GM12878 (cell line): ENCODE data around the gene MPPED1. TPM values are rescaled to one million over a fixed set of nuclear protein-coding genes. Genes with fewer than 3 reads are reported as not detected.

ENCODE experiments used
- ATAC-seq: fragments of 200-7000 bp; cut with Tn5 transposase; 3 replicates; pipeline ENCODE4 v1.9.1; 2020; ENCODE audit warnings: mild to moderate bottlenecking, moderate library complexity
- BruUV-seq: library from RNA; stranded (reverse); fragments of 400-500 nt; replicated peaks from 2 replicates; lab custom pipeline; 2021; lab: Mats Ljungman, UMichigan
- CTCF ChIA-PET: fragments of 300-600 bp; sonication (Branson Sonifier 250); formaldehyde crosslinking; extraction: SDS; loops from one replicate; lab custom pipeline; 2021; ENCODE audit warnings: inconsistent platforms; lab: Yijun Ruan, JAX
- POLR2A ChIA-PET: fragments of 350-600 bp; formaldehyde crosslinking; extraction: SDS; loops from one replicate; lab custom pipeline; 2021; ENCODE audit warnings: inconsistent platforms; lab: Charles Lee
- RAD21 ChIA-PET: fragments of 300-600 bp; sonication (Branson Sonifier 250); formaldehyde crosslinking; loops from one replicate; lab custom pipeline; 2023; ENCODE audit warnings: antibody characterized with exemption; ENCODE audit not compliant: unreplicated experiment; lab: Charles Lee
- SMC1A ChIA-PET: fragments of 300-600 bp; sonication (Branson Sonifier 250); formaldehyde crosslinking; loops from one replicate; lab custom pipeline; 2023; ENCODE audit not compliant: unreplicated experiment, uncharacterized antibody; lab: Charles Lee
- DNase-seq: peaks from one replicate; pipeline ENCODE4 v3.0.0-alpha.2; 2011; ENCODE audit warnings: low read depth, low spot score
- FAIRE-seq: peaks from 3 replicates; lab custom pipeline; 2011; peaks lifted over from hg19 to GRCh38; lab: Jason Lieb, UNC
- H2AFZ ChIP-seq: 2 replicates; pipeline ENCODE4 v1.6.0; 2011; ENCODE audit warnings: low read depth, low read length, control low read depth; ENCODE audit not compliant: control insufficient read depth
- H3K27ac ChIP-seq: 2 replicates; pipeline ENCODE4 v1.5.1; 2011; ENCODE audit warnings: control low read depth; ENCODE audit not compliant: control insufficient read depth, insufficient read depth
- H3K27me3 ChIP-seq, 2 experiments: replicated peaks in 1 of 2; 2 replicates each; pipeline versions ENCODE4 v1.6.0 to v1.6.1; 2011; ENCODE audit warnings: low read length in 1 of 2; ENCODE audit not compliant: control insufficient read depth in 2 of 2, insufficient read depth in 2 of 2
- H3K36me3 ChIP-seq, 2 experiments: 2 replicates each; pipeline ENCODE4 v1.5.1; 2011; ENCODE audit warnings: low read length in 1 of 2; ENCODE audit not compliant: control insufficient read depth in 2 of 2, insufficient read depth in 2 of 2
- H3K4me1 ChIP-seq: 2 replicates; pipeline ENCODE4 v1.6.1; 2011; ENCODE audit warnings: mild to moderate bottlenecking, low read length, moderate library complexity, mixed read lengths; ENCODE audit not compliant: control insufficient read depth, insufficient read depth
- H3K4me2 ChIP-seq: 2 replicates; pipeline ENCODE4 v1.6.0; 2011; ENCODE audit warnings: control low read depth; ENCODE audit not compliant: control insufficient read depth, insufficient read depth
- H3K4me3 ChIP-seq: fragments of 200-600 bp; sonication (generic); 2 replicates; pipeline ENCODE4 v1.5.1; 2016
- H3K79me2 ChIP-seq: 2 replicates; pipeline ENCODE4 v1.6.0; 2011; ENCODE audit warnings: low read length; ENCODE audit not compliant: control insufficient read depth, insufficient read depth
- H3K9ac ChIP-seq: 2 replicates; pipeline ENCODE4 v1.8.0; 2011; ENCODE audit warnings: low read length, control low read depth, mixed read lengths; ENCODE audit not compliant: control insufficient read depth, insufficient read depth
- H3K9me3 ChIP-seq: replicated peaks from 3 replicates; pipeline ENCODE4 v1.5.1; 2011; ENCODE audit warnings: mild to moderate bottlenecking, low read length; ENCODE audit not compliant: control insufficient read depth, insufficient read depth
- H4K20me1 ChIP-seq: 2 replicates; pipeline ENCODE4 v1.6.0; 2011; ENCODE audit not compliant: control insufficient read depth, insufficient read depth
- CEBPZ ChIP-seq: fragments of 150-350 bp; IDR thresholded peaks from 2 replicates; pipeline ENCODE4 v1.6.1; 2016; ENCODE audit warnings: low read depth, low read length
- ETV6 ChIP-seq, 2 experiments: fragments of 450-650 bp in 1 of 2; IDR thresholded peaks in 1 of 2; conservative IDR thresholded peaks in 1 of 2; 2 replicates each; pipeline ENCODE4 v1.6.1; 2014; ENCODE audit warnings: antibody characterized with exemption in 1 of 2, borderline replicate concordance in 1 of 2, low read depth in 1 of 2, mild to moderate bottlenecking in 1 of 2, moderate library complexity in 1 of 2
- PAX8 ChIP-seq: fragments of 450-650 bp; IDR thresholded peaks from 2 replicates; pipeline ENCODE4 v1.6.1; 2017; ENCODE audit warnings: mild to moderate bottlenecking, moderate library complexity
- RBBP5 ChIP-seq: fragments of 200-600 bp; sonication (generic); conservative IDR thresholded peaks from 2 replicates; pipeline ENCODE4 v1.6.1; 2016
- SREBF2 ChIP-seq: IDR thresholded peaks from 2 replicates; pipeline ENCODE4 v1.6.1; 2012; ENCODE audit warnings: mild to moderate bottlenecking, low read length
- SRF ChIP-seq, 2 experiments: IDR thresholded peaks; 2 replicates each; pipeline ENCODE4 v1.6.1; 2011; ENCODE audit warnings: low read depth in 2 of 2, low read length in 2 of 2, mild to moderate bottlenecking in 1 of 2, moderate library complexity in 1 of 2
- TAF1 ChIP-seq: IDR thresholded peaks from 2 replicates; pipeline ENCODE4 v1.6.1; 2011; ENCODE audit warnings: mild to moderate bottlenecking, low read depth, low read length, borderline replicate concordance
- ZNF217 ChIP-seq: fragments of 450-650 bp; IDR thresholded peaks from 2 replicates; pipeline ENCODE4 v1.6.1; 2017; ENCODE audit warnings: antibody characterized with exemption, mild to moderate bottlenecking
- ZNF24 ChIP-seq: fragments of 450-650 bp; IDR thresholded peaks from 2 replicates; pipeline ENCODE4 v1.6.1; 2017; ENCODE audit warnings: antibody characterized with exemption, mild to moderate bottlenecking
- WGBS: methylation state at CpG from one replicate; pipeline ENCODE4 v1.1.6; 2016; ENCODE audit warnings: low lambda C conversion rate; ENCODE audit not compliant: insufficient replicate concordance, insufficient coverage; ENCODE audit errors: missing lambda C conversion rate; 5-methylcytosine and 5-hydroxymethylcytosine counted together
- in situ Hi-C: fragments of 300-500 bp; cut with MboI; formaldehyde crosslinking; loops from 9 replicates; pipeline ENCODE4 v1.14.3; 2018; ENCODE audit warnings: mixed read lengths
- intact Hi-C: fragments of 100-400 bp; cut with micrococcal nuclease; formaldehyde crosslinking; loops from one replicate; pipeline ENCODE4 v1.14.2; 2022; ENCODE audit not compliant: unreplicated experiment
- polyA plus RNA-seq, 11 experiments: library from polyadenylated mRNA; depleted of rRNA in 4 of 11; unstranded in 6 of 11; stranded (reverse) in 5 of 11; fragments of >200 nt; fragmentation: Nextera tagmentation in 4 of 11; fragmentation: Illumina TruSeq in 1 of 11; extraction: Ambion mirVana in 4 of 11; extraction: Trizol in 1 of 11; gene quantifications; 1 replicate in 1 of 11; 2 replicates in 10 of 11; pipeline versions ENCODE4 v1.2.1 to v1.2.3, GENCODE V29; 2011 to 2016; ENCODE audit warnings: inconsistent platforms in 2 of 11, missing spikeins in 2 of 11, low read depth in 1 of 11
- total RNA-seq, 4 experiments: library from RNA; depleted of rRNA in 3 of 4; stranded (reverse); fragments of >200 nt in 3 of 4; fragmentation: Illumina TruSeq in 1 of 4; extraction: Trizol in 1 of 4; gene quantifications; 2 replicates each; pipeline versions ENCODE4 v1.2.1 to v1.2.3, GENCODE V29; 2013 to 2021
- TF ChIP-seq, protein P1 (sequence below): fragments of 450-650 bp; IDR thresholded peaks from 2 replicates; pipeline ENCODE4 v1.6.1; 2017; ENCODE audit warnings: low read depth, mild to moderate bottlenecking, moderate library complexity

Gene MPPED1
- total and polyA plus RNA-seq, 10 of the 15 experiments (the other 5 are each of a cell fraction or from before 2014, with no cell fraction given): 0.11 TPM; not detected in 9

- no peaks in the 10 kb centered on the region for H3K79me2 ChIP-seq
- H3K27me3 ChIP-seq: peaks cover 0 to 4% of the 10 kb centered on the region in 2 experiments; a peak in 2 of 4 replicates
- no peak overlapping the region for H3K27ac ChIP-seq
- no peaks in the 10 kb centered on the region; the same call in 1 of the 2 replicates for H4K20me1 ChIP-seq
- H3K9ac ChIP-seq: no peak overlapping the region
- no peak overlapping the region for H3K4me3 ChIP-seq
- ChIA-PET CTCF (no interaction called here), POLR2A (no interaction called here), SMC1A (no interaction called here)
- no peak overlapping the region for H3K4me2 ChIP-seq
- 32% methylated on average over 25 of the region's 25 CpGs for WGBS
- H3K9me3 ChIP-seq: no peaks in the 10 kb centered on the region
- ATAC-seq: no peak
- in situ Hi-C loops: no loop called here
- H3K4me1 ChIP-seq: no peaks in the 10 kb centered on the region
- no peaks in the 10 kb centered on the region for H3K36me3 ChIP-seq
- no peak overlapping the region for H2AFZ ChIP-seq
- TF ChIP-seq, protein P1, sequence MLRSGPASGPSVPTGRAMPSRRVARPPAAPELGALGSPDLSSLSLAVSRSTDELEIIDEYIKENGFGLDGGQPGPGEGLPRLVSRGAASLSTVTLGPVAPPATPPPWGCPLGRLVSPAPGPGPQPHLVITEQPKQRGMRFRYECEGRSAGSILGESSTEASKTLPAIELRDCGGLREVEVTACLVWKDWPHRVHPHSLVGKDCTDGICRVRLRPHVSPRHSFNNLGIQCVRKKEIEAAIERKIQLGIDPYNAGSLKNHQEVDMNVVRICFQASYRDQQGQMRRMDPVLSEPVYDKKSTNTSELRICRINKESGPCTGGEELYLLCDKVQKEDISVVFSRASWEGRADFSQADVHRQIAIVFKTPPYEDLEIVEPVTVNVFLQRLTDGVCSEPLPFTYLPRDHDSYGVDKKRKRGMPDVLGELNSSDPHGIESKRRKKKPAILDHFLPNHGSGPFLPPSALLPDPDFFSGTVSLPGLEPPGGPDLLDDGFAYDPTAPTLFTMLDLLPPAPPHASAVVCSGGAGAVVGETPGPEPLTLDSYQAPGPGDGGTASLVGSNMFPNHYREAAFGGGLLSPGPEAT: no peak
- TF ChIP-seq ZNF24: no peak
- no peak for TF ChIP-seq RBBP5
- no peak for TF ChIP-seq SRF (IDR thresholded peaks at IDR 0.05; ENCODE audit: low read depth in 2 of 2, low read length in 2 of 2)
- TF ChIP-seq TAF1: no peak
- no peak for TF ChIP-seq PAX8
- TF ChIP-seq CEBPZ: no peak
- TF ChIP-seq ETV6 (conservative IDR thresholded peaks at IDR 0.05 in 1 of 2, IDR thresholded peaks at IDR 0.05 in 1 of 2; ENCODE audit: borderline replicate concordance in 1 of 2, low read depth in 1 of 2): no peak
- TF ChIP-seq ZNF217: no peak
- no peak for TF ChIP-seq SREBF2
- TF ChIP-seq, all 136 proteins: peak for 0
- DNase-seq (no peak), FAIRE-seq (no peak)
- intact Hi-C loops: no loop called here
- no TSS peak for BruUV-seq
- RAD21 ChIA-PET: no interaction called here
Observed at GRCh38 chr22:43434275-43434927, 22.6 kb downstream of the MPPED1 start.
